Measurements from ENCODE around the gene PRR9. TPM values are rescaled to one million over a fixed set of nuclear protein-coding genes. Genes with fewer than 3 reads are reported as not detected.

The PRR9 gene
- total and polyA plus RNA-seq, 2 of the 8 experiments (the other 6 are each of a cell fraction or from before 2014, with no cell fraction given): not detected

- no peak overlapping the region for H2BK12ac ChIP-seq (ENCODE audit: low read depth, low read length)
- H2BK15ac ChIP-seq (ENCODE audit: low read length): no peak overlapping the region
- no peak overlapping the region for H4K91ac ChIP-seq (replicated peaks; ENCODE audit: insufficient read length, low read length)
- no peaks in the 10 kb centered on the region for H4K20me1 ChIP-seq (replicated peaks in 1 of 2; ENCODE audit: control insufficient read depth in 1 of 2, insufficient read depth in 2 of 2, low read length in 2 of 2)
- H3K56ac ChIP-seq (replicated peaks; ENCODE audit: insufficient read length, low read depth, low read length): no peak overlapping the region
- H3K23me2 ChIP-seq (ENCODE audit: low read depth, low read length): no peaks in the 10 kb centered on the region
- CTCF ChIA-PET (ENCODE audit: partially characterized antibody): interaction anchor here (0.5 to 3.3 kb wide), 3 partner anchors 14 to 354 kb away, joined by 3 to 10 read pairs (median 4); no protein-coding TSS in a partner anchor
- H3K27ac ChIP-seq (ENCODE audit: low read depth, low read length): no peak overlapping the region
- H3K4me1 ChIP-seq (replicated peaks in 1 of 4; ENCODE audit: control insufficient read depth in 3 of 4, insufficient read depth in 4 of 4, low read length in 3 of 4): no peaks in the 10 kb centered on the region
- no peak overlapping the region for H4K5ac ChIP-seq (ENCODE audit: insufficient read length, low read depth, low read length)
- no peak overlapping the region for H3K4me2 ChIP-seq (ENCODE audit: insufficient read depth in 1 of 2, low read depth in 2 of 2, low read length in 2 of 2)
- FAIRE-seq (no peak), DNase-seq (ENCODE audit: low read depth in 1 of 2, low spot score in 2 of 2) (no peak)
- no peak overlapping the region for H3K14ac ChIP-seq (ENCODE audit: insufficient read length)
- H3K27me3 ChIP-seq (replicated peaks in 1 of 4; ENCODE audit: control insufficient read depth in 3 of 4, extremely low read depth in 1 of 4, insufficient read depth in 3 of 4, low read length in 3 of 4): no peaks in the 10 kb centered on the region
- H3K79me2 ChIP-seq (ENCODE audit: control insufficient read depth in 1 of 2, insufficient read depth in 2 of 2, low read length in 2 of 2): no peaks in the 10 kb centered on the region
- H2AK5ac ChIP-seq (ENCODE audit: low read depth, low read length): no peak overlapping the region
- H4K8ac ChIP-seq (ENCODE audit: extremely low read depth, insufficient read depth, low read length): no peak overlapping the region
- no peak overlapping the region for H2BK20ac ChIP-seq (ENCODE audit: low read length)
- no peak overlapping the region for H3K4ac ChIP-seq (replicated peaks; ENCODE audit: insufficient read length, low read depth, low read length)
- no peak overlapping the region for H3K4me3 ChIP-seq (ENCODE audit: extremely low read depth in 1 of 4, insufficient read depth in 2 of 4, low read depth in 3 of 4, low read length in 4 of 4)
- no peaks in the 10 kb centered on the region for H3K36me3 ChIP-seq (ENCODE audit: control insufficient read depth in 2 of 4, insufficient read depth in 4 of 4, low read length in 3 of 4)
- POLR2A ChIA-PET (ENCODE audit: partially characterized antibody): no interaction called here
- H3K18ac ChIP-seq (ENCODE audit: extremely low read depth, low read length): no peak overlapping the region
- no peak overlapping the region for H3K23ac ChIP-seq (ENCODE audit: insufficient read length)
- H3K79me1 ChIP-seq (ENCODE audit: low read depth, low read length): no peaks in the 10 kb centered on the region
- no peak overlapping the region for H2BK5ac ChIP-seq (ENCODE audit: low read depth, low read length)
- no peak overlapping the region for H3K9ac ChIP-seq (replicated peaks in 1 of 4; ENCODE audit: extremely low read depth in 1 of 4, low read depth in 3 of 4, low read length in 3 of 4)
- TF ChIP-seq JUND (IDR thresholded peaks at IDR 0.05; ENCODE audit: low read length): no peak
- no peak for TF ChIP-seq USF2 (IDR thresholded peaks at IDR 0.05; ENCODE audit: low read length)
- no peak for TF ChIP-seq POLR2AphosphoS5 (IDR thresholded peaks at IDR 0.05; ENCODE audit: low read depth, low read length)
- H2AFZ ChIP-seq (ENCODE audit: low read length): no peak overlapping the region
- H3K9me3 ChIP-seq (ENCODE audit: insufficient read depth in 2 of 2, low read depth in 1 of 2, low read length in 1 of 2): no peaks in the 10 kb centered on the region; a peak in 1 of 4 replicates
- no peak overlapping the region for H2BK120ac ChIP-seq (replicated peaks; ENCODE audit: low read depth, low read length)
These were observed 38.5 kb upstream of the PRR9 start for GRCh38 chr1:153178922-153179321.

Measured in H1 (cell line).